Endothelial cell of umbilical vein (primary cell): Measurements from ENCODE around the gene YWHAE. TPM values are rescaled to one million over a fixed set of nuclear protein-coding genes. Genes with fewer than 3 reads are reported as not detected.

Experiments
- BruUV-seq: library from RNA; stranded (reverse); fragments of 400-500 nt; replicated peaks from 2 replicates; lab custom pipeline; 2021; lab: Mats Ljungman, UMichigan
- CTCF ChIA-PET: fragments of 300-600, 350-600 bp; sonication (Branson Sonifier 250); formaldehyde crosslinking; loops from one replicate; lab custom pipeline; 2021; ENCODE audit warnings: antibody characterized with exemption, inconsistent platforms; lab: Charles Lee
- POLR2A ChIA-PET: fragments of 300-600, 350-600 bp; sonication (Branson Sonifier 250); formaldehyde crosslinking; loops from one replicate; lab custom pipeline; 2021; ENCODE audit warnings: antibody characterized with exemption, inconsistent platforms; lab: Charles Lee
- DNase-seq: peaks from one replicate; pipeline ENCODE4 v3.0.0-alpha.2; 2011; ENCODE audit warnings: low read depth, low spot score
- FAIRE-seq: peaks from 2 replicates; lab custom pipeline; 2011; peaks lifted over from hg19 to GRCh38; lab: Jason Lieb, UNC
- H2AFZ ChIP-seq: 2 replicates; pipeline ENCODE4 v1.6.0; 2012; ENCODE audit warnings: low read depth, low read length, control low read depth, inconsistent platforms
- H3K27ac ChIP-seq: 2 replicates; pipeline ENCODE4 v1.5.1; 2011; ENCODE audit warnings: low read depth, mild to moderate bottlenecking, control low read depth, low read length, moderate library complexity; ENCODE audit not compliant: insufficient read depth
- H3K27me3 ChIP-seq, 2 experiments: 2 replicates each; pipeline versions ENCODE4 v1.6.0 to v1.6.1; 2011; ENCODE audit warnings: low read length in 2 of 2, mixed read lengths in 1 of 2; ENCODE audit not compliant: control insufficient read depth in 2 of 2, insufficient read depth in 2 of 2
- H3K36me3 ChIP-seq, 2 experiments: 2 replicates in 1 of 2; 3 replicates in 1 of 2; pipeline ENCODE4 v1.5.1; 2011; ENCODE audit warnings: low read length in 2 of 2, mild to moderate bottlenecking in 1 of 2, moderate library complexity in 1 of 2; ENCODE audit not compliant: control insufficient read depth in 2 of 2, insufficient read depth in 2 of 2; ENCODE audit errors: extremely low read depth in 1 of 2
- H3K4me1 ChIP-seq: 3 replicates; pipeline ENCODE4 v1.5.1; 2011; ENCODE audit warnings: mild to moderate bottlenecking, low read length; ENCODE audit not compliant: control insufficient read depth, insufficient read depth; ENCODE audit errors: extremely low read depth
- H3K4me2 ChIP-seq: 2 replicates; pipeline ENCODE4 v1.6.1; 2011; ENCODE audit warnings: low read length, control low read depth, mixed read lengths; ENCODE audit not compliant: insufficient read depth
- H3K4me3 ChIP-seq, 3 experiments: fragments of 200-600 bp in 1 of 3; sonication (generic), shearing (Covaris generic) in 1 of 3; replicated peaks in 1 of 3; 2 replicates each; pipeline ENCODE4 v1.5.1; 2011 to 2016; ENCODE audit warnings: control low read depth in 3 of 3, low read length in 3 of 3, mild to moderate bottlenecking in 2 of 3, inconsistent platforms in 1 of 3, low read depth in 1 of 3, moderate library complexity in 1 of 3; ENCODE audit not compliant: insufficient read depth in 1 of 3
- H3K79me2 ChIP-seq: 2 replicates; pipeline ENCODE4 v1.6.0; 2012; ENCODE audit warnings: low read length, inconsistent platforms; ENCODE audit not compliant: control insufficient read depth, insufficient read depth
- H3K9ac ChIP-seq: replicated peaks from 2 replicates; pipeline ENCODE3; 2011; ENCODE audit warnings: low read length, control low read depth; ENCODE audit not compliant: insufficient read depth; ENCODE audit errors: extremely low read depth
- H3K9me1 ChIP-seq: replicated peaks from 3 replicates; pipeline ENCODE4 v1.6.0; 2011; ENCODE audit warnings: mild to moderate bottlenecking, low read length; ENCODE audit not compliant: control insufficient read depth, insufficient read depth; ENCODE audit errors: extremely low read depth
- H3K9me3 ChIP-seq: replicated peaks from 2 replicates; pipeline ENCODE4 v1.5.1; 2012; ENCODE audit warnings: low read length, inconsistent platforms; ENCODE audit not compliant: control insufficient read depth, insufficient read depth
- H4K20me1 ChIP-seq: replicated peaks from 2 replicates; pipeline ENCODE3; 2011; ENCODE audit warnings: mild to moderate bottlenecking, low read length; ENCODE audit not compliant: control insufficient read depth, insufficient read depth; ENCODE audit errors: extremely low read depth
- EZH2 ChIP-seq: IDR thresholded peaks from 2 replicates; pipeline ENCODE4 v1.6.1; 2012; ENCODE audit warnings: borderline replicate concordance, low read depth, mild to moderate bottlenecking, moderate library complexity, low read length, inconsistent platforms; ENCODE audit not compliant: severe bottlenecking
- GATA2 ChIP-seq: IDR thresholded peaks from 2 replicates; pipeline ENCODE4 v1.7.0; 2011; ENCODE audit warnings: low read depth, mild to moderate bottlenecking, moderate library complexity, mixed read lengths, low read length; ENCODE audit not compliant: insufficient read length, insufficient read depth
- JUN ChIP-seq: IDR thresholded peaks from 2 replicates; pipeline ENCODE4 v1.6.1; 2011; ENCODE audit warnings: borderline replicate concordance, low read depth; ENCODE audit not compliant: insufficient read length, insufficient read depth
- MYC ChIP-seq: IDR thresholded peaks from one replicate; pipeline ENCODE4 v1.6.1; 2011; ENCODE audit warnings: mild to moderate bottlenecking, low read depth, low read length
- POLR2A ChIP-seq: IDR thresholded peaks from 2 replicates; pipeline ENCODE4 v1.6.1; 2012; ENCODE audit warnings: low read depth, mild to moderate bottlenecking, control low read depth, low read length
- POLR2AphosphoS5 ChIP-seq: IDR thresholded peaks from 2 replicates; pipeline ENCODE4 v1.6.1; 2012; ENCODE audit warnings: low read depth, mild to moderate bottlenecking, control low read depth, low read length, moderate library complexity; ENCODE audit not compliant: insufficient read depth
- dilution Hi-C: fragments of 300-500 bp; cut with MboI; formaldehyde crosslinking; loops from one replicate; pipeline ENCODE4 v1.15.0; 2019; ENCODE audit warnings: low sequenced_read_pairs; ENCODE audit not compliant: extremely low pct_ligation_motif_present
- intact Hi-C: fragments of 100-400 bp; cut with micrococcal nuclease; formaldehyde crosslinking; loops from one replicate; pipeline ENCODE4 v1.10.0; 2022
- polyA plus RNA-seq, 4 experiments: library from polyadenylated mRNA; depleted of rRNA in 3 of 4; stranded (reverse) in 3 of 4; unstranded in 1 of 4; fragments of >200 nt; gene quantifications; 2 replicates each; pipeline versions ENCODE4 v1.2.1 to v1.2.3, GENCODE V29; 2011 to 2012; ENCODE audit warnings: missing spikeins in 1 of 4
- total RNA-seq: library from RNA; stranded (reverse); gene quantifications from 2 replicates; pipeline ENCODE4 v1.2.3, GENCODE V29; 2021
- TF ChIP-seq, protein P1 (sequence below), 2 donors: IDR thresholded peaks; 1 replicate in 1 of 2; 2 replicates in 1 of 2; pipeline ENCODE4 v1.5.1; 2011; ENCODE audit warnings: low read length in 2 of 2, mild to moderate bottlenecking in 2 of 2, moderate library complexity in 2 of 2, control low read depth in 1 of 2, inconsistent platforms in 1 of 2, low read depth in 1 of 2; ENCODE audit not compliant: insufficient read depth in 1 of 2; ENCODE audit errors: extremely low read depth in 1 of 2
- TF ChIP-seq, protein P2 (sequence below): IDR thresholded peaks from 2 replicates; pipeline ENCODE4 v1.6.1; 2011; ENCODE audit not compliant: insufficient read depth, insufficient read length

The YWHAE gene
- total and polyA plus RNA-seq, 2 donors (not counting 3 experiments of a cell fraction or from before 2014, with no cell fraction given): 396 to 819 TPM

DNA sequence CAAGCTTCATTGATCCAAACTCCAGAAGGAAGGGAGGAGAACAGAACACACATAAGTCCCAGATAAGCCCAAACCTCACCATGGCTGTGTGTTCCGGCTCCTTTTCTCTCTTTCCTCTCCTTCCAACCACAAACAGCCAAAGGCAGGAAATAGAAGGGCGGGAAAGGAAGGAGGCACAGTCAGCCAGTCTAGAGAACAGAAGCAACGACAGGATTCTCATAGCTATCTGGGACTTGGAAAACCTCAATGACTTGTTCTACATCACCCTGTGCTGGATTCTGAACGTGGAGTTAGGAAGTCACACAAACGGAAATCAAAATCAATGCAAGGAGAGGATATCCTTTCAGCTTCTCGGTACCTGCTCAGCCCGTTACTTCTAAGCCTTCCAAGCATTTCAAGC, 47.0 kb upstream of the YWHAE start:
- peak overlapping the region; percentile 58 for H3K4me2 ChIP-seq
- TF ChIP-seq GATA2 (no peak), MYC (no peak), JUN (no peak), POLR2A (peak; percentile 56), POLR2AphosphoS5 (peak; percentile 44), EZH2 (no peak)
- TF ChIP-seq, protein P1, sequence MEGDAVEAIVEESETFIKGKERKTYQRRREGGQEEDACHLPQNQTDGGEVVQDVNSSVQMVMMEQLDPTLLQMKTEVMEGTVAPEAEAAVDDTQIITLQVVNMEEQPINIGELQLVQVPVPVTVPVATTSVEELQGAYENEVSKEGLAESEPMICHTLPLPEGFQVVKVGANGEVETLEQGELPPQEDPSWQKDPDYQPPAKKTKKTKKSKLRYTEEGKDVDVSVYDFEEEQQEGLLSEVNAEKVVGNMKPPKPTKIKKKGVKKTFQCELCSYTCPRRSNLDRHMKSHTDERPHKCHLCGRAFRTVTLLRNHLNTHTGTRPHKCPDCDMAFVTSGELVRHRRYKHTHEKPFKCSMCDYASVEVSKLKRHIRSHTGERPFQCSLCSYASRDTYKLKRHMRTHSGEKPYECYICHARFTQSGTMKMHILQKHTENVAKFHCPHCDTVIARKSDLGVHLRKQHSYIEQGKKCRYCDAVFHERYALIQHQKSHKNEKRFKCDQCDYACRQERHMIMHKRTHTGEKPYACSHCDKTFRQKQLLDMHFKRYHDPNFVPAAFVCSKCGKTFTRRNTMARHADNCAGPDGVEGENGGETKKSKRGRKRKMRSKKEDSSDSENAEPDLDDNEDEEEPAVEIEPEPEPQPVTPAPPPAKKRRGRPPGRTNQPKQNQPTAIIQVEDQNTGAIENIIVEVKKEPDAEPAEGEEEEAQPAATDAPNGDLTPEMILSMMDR (IDR thresholded peaks at IDR 0.05; ENCODE audit: extremely low read depth in 1 of 2, insufficient read depth in 1 of 2, low read depth in 1 of 2, low read length in 2 of 2): no peak
- TF ChIP-seq, protein P2, sequence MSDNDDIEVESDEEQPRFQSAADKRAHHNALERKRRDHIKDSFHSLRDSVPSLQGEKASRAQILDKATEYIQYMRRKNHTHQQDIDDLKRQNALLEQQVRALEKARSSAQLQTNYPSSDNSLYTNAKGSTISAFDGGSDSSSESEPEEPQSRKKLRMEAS: no peak
- peak; percentile 82 for DNase-seq
- H3K9me3 ChIP-seq: no peaks in the 10 kb centered on the region
- CTCF ChIA-PET: interaction anchor here (0.7 to 2.0 kb wide), 3 partner anchors 9 to 82 kb away, joined by 3 to 21 read pairs (median 3); no protein-coding TSS in a partner anchor
- FAIRE-seq: peak; percentile 99
- no peaks in the 10 kb centered on the region for H3K27me3 ChIP-seq
- H3K27ac ChIP-seq: peak overlapping the region; percentile 85
- peaks cover 7% of the 10 kb centered on the region for H4K20me1 ChIP-seq
- no TSS peak for BruUV-seq
- H3K9me1 ChIP-seq: no peaks in the 10 kb centered on the region
- H3K79me2 ChIP-seq: peaks cover 92% of the 10 kb centered on the region
- peak overlapping the region in 2 of 3 experiments; percentile 21 to 58 for H3K4me3 ChIP-seq
- H3K36me3 ChIP-seq: peaks cover 0 to 2% of the 10 kb centered on the region in 2 experiments
- intact Hi-C loops (loop anchor here (2.0 kb wide), 1 partner anchor 24 kb away; no protein-coding TSS in a partner anchor), dilution Hi-C loops (no loop called here)
- H3K4me1 ChIP-seq: peaks cover 16% of the 10 kb centered on the region
- peak overlapping the region; percentile 78 for H3K9ac ChIP-seq
- no peak overlapping the region for H2AFZ ChIP-seq
- POLR2A ChIA-PET: interaction anchor here (0.5 to 1.5 kb wide), 2 partner anchors 43 to 82 kb away, joined by 3 to 4 read pairs; no protein-coding TSS in a partner anchor
